BE2C (cell line): ENCODE measurements around the gene EVA1C.

ENCODE experiments used
- DNase-seq: peaks from one replicate; pipeline ENCODE4 v3.0.0-alpha.2; 2020
- H3K27me3 ChIP-seq: fragments of 250-450 bp; sonication (Bioruptor Pico); 2 replicates; pipeline ENCODE4 v1.5.1; 2020; ENCODE audit warnings: mild to moderate bottlenecking
- H3K36me3 ChIP-seq: fragments of 250-450 bp; sonication (Bioruptor Pico); 2 replicates; pipeline ENCODE4 v1.5.1; 2020; ENCODE audit warnings: mild to moderate bottlenecking
- H3K4me1 ChIP-seq: fragments of 250-450 bp; sonication (Bioruptor Pico); 2 replicates; pipeline ENCODE4 v1.5.1; 2020
- H3K4me3 ChIP-seq: 2 replicates; pipeline ENCODE4 v1.5.1; 2011; ENCODE audit warnings: low read depth, low read length
- H3K9me3 ChIP-seq: fragments of 250-450 bp; sonication (Bioruptor Pico); 2 replicates; pipeline ENCODE4 v1.5.1; 2020
- TF ChIP-seq, protein P1 (sequence below): IDR thresholded peaks from 2 replicates; pipeline ENCODE4 v1.5.1; 2012; ENCODE audit warnings: mild to moderate bottlenecking, low read depth, low read length

The EVA1C gene

DNA sequence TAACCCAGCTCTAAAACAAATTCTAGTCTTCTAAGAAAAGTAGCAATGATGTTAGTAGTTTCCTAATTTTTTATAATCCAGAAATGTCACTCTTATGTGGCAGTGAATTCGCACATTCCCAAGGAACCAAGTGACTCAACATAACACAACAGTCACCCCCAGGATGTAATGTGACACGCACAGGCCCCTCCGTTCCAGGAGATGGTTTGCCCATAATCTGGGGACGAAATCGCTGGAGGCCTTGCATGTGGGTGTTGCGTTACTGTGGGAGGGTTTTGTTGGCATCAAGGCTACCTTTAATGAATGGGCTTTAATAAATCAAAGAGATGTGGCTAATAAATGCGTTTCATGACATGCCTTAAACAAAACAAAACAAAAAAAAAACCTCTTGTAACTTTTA lies 50.9 kb downstream of the EVA1C start:
- Histone ChIP-seq H3K4me1 (no peaks in the 10 kb centered on the region), H3K9me3 (no peaks in the 10 kb centered on the region), H3K36me3 (no peaks in the 10 kb centered on the region), H3K4me3 (no peak overlapping the region), H3K27me3 (peaks cover 3% of the 10 kb centered on the region)
- DNase-seq: no peak
- TF ChIP-seq, protein P1, sequence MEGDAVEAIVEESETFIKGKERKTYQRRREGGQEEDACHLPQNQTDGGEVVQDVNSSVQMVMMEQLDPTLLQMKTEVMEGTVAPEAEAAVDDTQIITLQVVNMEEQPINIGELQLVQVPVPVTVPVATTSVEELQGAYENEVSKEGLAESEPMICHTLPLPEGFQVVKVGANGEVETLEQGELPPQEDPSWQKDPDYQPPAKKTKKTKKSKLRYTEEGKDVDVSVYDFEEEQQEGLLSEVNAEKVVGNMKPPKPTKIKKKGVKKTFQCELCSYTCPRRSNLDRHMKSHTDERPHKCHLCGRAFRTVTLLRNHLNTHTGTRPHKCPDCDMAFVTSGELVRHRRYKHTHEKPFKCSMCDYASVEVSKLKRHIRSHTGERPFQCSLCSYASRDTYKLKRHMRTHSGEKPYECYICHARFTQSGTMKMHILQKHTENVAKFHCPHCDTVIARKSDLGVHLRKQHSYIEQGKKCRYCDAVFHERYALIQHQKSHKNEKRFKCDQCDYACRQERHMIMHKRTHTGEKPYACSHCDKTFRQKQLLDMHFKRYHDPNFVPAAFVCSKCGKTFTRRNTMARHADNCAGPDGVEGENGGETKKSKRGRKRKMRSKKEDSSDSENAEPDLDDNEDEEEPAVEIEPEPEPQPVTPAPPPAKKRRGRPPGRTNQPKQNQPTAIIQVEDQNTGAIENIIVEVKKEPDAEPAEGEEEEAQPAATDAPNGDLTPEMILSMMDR: no peak

DNA sequence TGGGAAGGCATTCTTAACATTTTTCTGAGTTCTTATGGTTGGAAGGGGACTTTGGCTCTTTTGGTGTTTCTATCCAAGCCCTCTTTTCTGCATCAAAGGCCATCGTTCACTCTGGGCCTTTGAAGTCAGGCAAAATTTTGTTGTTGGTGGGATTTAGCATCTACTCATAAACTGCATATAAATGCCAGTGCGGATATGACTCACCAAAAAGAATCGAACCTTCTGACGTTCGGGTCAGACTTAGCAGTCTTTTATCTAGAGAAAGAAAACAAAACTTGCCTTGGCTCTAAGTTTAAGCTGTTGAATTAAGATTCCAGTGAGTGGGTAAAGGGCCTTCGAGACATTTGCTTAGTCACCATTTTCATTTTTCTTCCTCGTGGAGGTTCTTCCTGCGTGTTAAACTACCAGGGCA lies 51.4 kb downstream of the EVA1C start:
- Histone ChIP-seq H3K27me3 (peaks cover 3% of the 10 kb centered on the region), H3K4me3 (no peak overlapping the region), H3K4me1 (no peaks in the 10 kb centered on the region), H3K36me3 (no peaks in the 10 kb centered on the region), H3K9me3 (no peaks in the 10 kb centered on the region)
- TF ChIP-seq, protein P1: no peak
- no peak for DNase-seq

DNA sequence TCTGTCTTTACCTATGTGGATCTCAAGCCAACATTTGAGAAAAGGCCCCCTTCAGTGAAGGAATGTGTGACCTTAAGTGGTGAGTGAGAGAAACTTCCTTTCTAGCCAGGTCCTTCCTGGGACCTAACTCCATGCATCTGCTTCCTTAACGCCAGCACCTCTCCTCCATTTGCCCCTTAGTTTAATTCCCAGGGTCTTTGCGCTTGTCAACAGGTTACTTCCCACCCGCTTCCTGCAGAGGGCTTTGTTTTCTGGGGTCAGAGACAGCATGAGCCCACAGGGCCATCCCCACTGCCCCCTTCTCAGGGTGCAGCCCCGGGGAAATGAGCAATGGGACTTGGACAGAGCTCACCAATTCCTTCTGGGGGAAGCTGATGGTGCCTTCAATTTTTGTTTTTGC lies 54.8 kb downstream of the EVA1C start:
- Histone ChIP-seq H3K27me3 (peaks cover 3% of the 10 kb centered on the region), H3K36me3 (no peaks in the 10 kb centered on the region), H3K4me1 (no peaks in the 10 kb centered on the region), H3K4me3 (no peak overlapping the region), H3K9me3 (no peaks in the 10 kb centered on the region)
- DNase-seq: no peak
- TF ChIP-seq, protein P1: no peak

- no peak for DNase-seq
- no peaks in the 10 kb centered on the region for H3K9me3 ChIP-seq
- no peaks in the 10 kb centered on the region for H3K4me1 ChIP-seq
These were observed 56.2 kb downstream of the EVA1C start for GRCh38 chr21:32468681-32469111.

GRCh38 chr21:32469628-32470027 lies 57.1 kb downstream of the EVA1C start:
- H3K36me3 ChIP-seq: no peaks in the 10 kb centered on the region
- TF ChIP-seq, protein P1: no peak
- H3K27me3 ChIP-seq: peaks cover 3% of the 10 kb centered on the region
- H3K9me3 ChIP-seq: no peaks in the 10 kb centered on the region
- no peak overlapping the region for H3K4me3 ChIP-seq
- no peak for DNase-seq
- H3K4me1 ChIP-seq: no peaks in the 10 kb centered on the region

More at GRCh38 chr21:32468681-32469111, 56.2 kb downstream of the EVA1C start:
- H3K36me3 ChIP-seq: no peaks in the 10 kb centered on the region
- TF ChIP-seq, protein P1: no peak
- no peak overlapping the region for H3K4me3 ChIP-seq
- peaks cover 3% of the 10 kb centered on the region for H3K27me3 ChIP-seq

DNA sequence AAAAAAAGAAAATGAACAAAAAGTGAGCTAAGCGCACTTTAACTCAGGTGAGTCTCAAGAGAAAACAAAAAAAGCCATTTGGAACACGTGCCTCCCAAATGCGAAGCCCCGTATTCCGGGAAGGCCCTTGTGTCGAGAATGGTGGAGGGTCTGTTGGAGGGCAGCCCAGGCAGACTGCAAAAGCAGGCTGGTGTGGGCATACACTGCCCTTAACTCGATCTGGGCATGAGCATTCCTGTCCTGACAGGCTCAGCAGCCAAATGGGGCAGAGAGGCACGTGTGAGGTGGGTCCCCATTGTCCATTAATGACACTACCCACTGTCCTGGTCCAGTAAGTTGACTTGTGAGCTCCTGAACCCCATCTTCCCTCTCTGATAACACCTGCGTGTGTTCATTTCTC lies 57.7 kb downstream of the EVA1C start:
- no peak for DNase-seq
- no peaks in the 10 kb centered on the region for H3K9me3 ChIP-seq
- no peaks in the 10 kb centered on the region for H3K4me1 ChIP-seq
- TF ChIP-seq, protein P1: no peak
- H3K4me3 ChIP-seq: no peak overlapping the region
- H3K36me3 ChIP-seq: no peaks in the 10 kb centered on the region
- peaks cover 3% of the 10 kb centered on the region for H3K27me3 ChIP-seq
